Measurements from ENCODE around the gene INTS7.

The INTS7 gene

GRCh38 chr1:211902624-211903291 lies 132.6 kb downstream of the INTS7 start:
- H3K4me3 ChIP-seq (ENCODE audit: control insufficient read depth, low read depth, low read length) = no peak overlapping the region
- TF ChIP-seq, protein P1, sequence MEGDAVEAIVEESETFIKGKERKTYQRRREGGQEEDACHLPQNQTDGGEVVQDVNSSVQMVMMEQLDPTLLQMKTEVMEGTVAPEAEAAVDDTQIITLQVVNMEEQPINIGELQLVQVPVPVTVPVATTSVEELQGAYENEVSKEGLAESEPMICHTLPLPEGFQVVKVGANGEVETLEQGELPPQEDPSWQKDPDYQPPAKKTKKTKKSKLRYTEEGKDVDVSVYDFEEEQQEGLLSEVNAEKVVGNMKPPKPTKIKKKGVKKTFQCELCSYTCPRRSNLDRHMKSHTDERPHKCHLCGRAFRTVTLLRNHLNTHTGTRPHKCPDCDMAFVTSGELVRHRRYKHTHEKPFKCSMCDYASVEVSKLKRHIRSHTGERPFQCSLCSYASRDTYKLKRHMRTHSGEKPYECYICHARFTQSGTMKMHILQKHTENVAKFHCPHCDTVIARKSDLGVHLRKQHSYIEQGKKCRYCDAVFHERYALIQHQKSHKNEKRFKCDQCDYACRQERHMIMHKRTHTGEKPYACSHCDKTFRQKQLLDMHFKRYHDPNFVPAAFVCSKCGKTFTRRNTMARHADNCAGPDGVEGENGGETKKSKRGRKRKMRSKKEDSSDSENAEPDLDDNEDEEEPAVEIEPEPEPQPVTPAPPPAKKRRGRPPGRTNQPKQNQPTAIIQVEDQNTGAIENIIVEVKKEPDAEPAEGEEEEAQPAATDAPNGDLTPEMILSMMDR (conservative IDR thresholded peaks at IDR 0.05; ENCODE audit: control insufficient read depth, insufficient read depth, low read depth, low read length) = no peak
- DNase-seq (ENCODE audit: low read depth) = no peak

GRCh38 chr1:211901945-211902344 lies 133.4 kb downstream of the INTS7 start:
- no peak for DNase-seq (ENCODE audit: low read depth)
- H3K4me3 ChIP-seq (ENCODE audit: control insufficient read depth, low read depth, low read length) = no peak overlapping the region
- TF ChIP-seq, protein P1 (conservative IDR thresholded peaks at IDR 0.05; ENCODE audit: control insufficient read depth, insufficient read depth, low read depth, low read length) = no peak

GRCh38 chr1:211900441-211900840 lies 134.9 kb downstream of the INTS7 start:
- DNase-seq (ENCODE audit: low read depth) = no peak
- H3K4me3 ChIP-seq (ENCODE audit: control insufficient read depth, low read depth, low read length) = no peak overlapping the region
- TF ChIP-seq, protein P1 (conservative IDR thresholded peaks at IDR 0.05; ENCODE audit: control insufficient read depth, insufficient read depth, low read depth, low read length) = no peak

GRCh38 chr1:211896958-211897357 lies 138.4 kb downstream of the INTS7 start:
- no peak for DNase-seq (ENCODE audit: low read depth)
- TF ChIP-seq, protein P1 (conservative IDR thresholded peaks at IDR 0.05; ENCODE audit: control insufficient read depth, insufficient read depth, low read depth, low read length) = no peak
- no peak overlapping the region for H3K4me3 ChIP-seq (ENCODE audit: control insufficient read depth, low read depth, low read length)

DNA sequence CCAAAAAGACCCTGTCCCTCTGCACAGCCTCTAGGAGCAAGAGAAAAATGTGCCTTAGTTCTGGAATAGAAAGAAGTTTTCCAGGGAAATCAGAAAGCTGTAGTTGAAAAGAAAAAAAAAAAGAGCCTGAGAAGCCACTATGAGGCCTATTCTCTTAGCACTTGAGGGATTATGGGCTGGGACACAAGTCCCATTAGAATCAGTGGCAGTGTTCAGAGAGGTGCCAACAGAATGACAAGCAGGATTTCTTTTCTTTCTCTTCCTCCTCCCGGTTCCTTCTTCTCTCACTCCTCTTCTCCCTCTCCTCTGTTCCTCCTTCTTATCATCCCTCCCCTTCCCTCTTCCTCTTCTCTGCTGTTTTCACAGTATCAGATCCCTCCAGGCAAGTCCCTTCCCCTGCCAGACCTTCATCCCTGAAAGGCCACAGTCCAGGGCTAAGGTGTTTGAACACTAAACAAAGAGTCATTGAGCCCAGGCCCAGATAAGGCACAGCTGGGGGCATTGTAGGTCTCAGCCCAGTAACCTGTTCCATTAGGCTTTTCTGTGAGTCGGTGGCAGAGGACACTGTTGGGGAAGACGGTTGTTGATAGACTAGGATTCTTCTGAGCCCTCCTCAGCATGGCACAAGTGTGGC lies 140.1 kb downstream of the INTS7 start:
- TF ChIP-seq, protein P1 (conservative IDR thresholded peaks at IDR 0.05; ENCODE audit: control insufficient read depth, insufficient read depth, low read depth, low read length) = no peak
- H3K4me3 ChIP-seq (ENCODE audit: control insufficient read depth, low read depth, low read length) = no peak overlapping the region
- DNase-seq (ENCODE audit: low read depth) = no peak

DNA sequence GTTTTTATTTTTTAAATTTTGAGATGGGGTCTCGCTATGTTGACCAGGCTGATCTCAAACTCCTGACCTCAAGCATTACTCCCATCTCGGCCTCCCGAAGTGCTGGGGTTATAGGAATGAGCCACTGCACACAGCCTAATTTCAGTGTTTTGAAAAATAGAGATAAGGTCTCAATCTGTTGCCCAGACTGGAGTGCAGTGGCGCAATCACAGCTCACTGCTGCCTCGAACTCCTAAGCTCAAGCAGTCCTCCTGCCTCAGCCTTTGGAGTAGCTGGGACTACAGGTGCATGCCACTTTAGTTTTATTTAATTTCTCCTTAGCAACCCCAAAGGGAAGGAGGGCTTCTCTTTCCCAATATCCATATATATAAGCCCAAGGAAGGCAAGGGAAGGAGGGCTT lies 141.0 kb downstream of the INTS7 start:
- no peak for DNase-seq (ENCODE audit: low read depth)
- H3K4me3 ChIP-seq (ENCODE audit: control insufficient read depth, low read depth, low read length) = no peak overlapping the region
- TF ChIP-seq, protein P1 (conservative IDR thresholded peaks at IDR 0.05; ENCODE audit: control insufficient read depth, insufficient read depth, low read depth, low read length) = no peak

Measured in fibroblast of mammary gland (primary cell).